Inferior parietal cortex (tissue), 1 donor: Measurements from ENCODE around the gene IFITM1.
"Not testable (repeated sequence)": the region's sequence is repeated elsewhere in the genome, so short reads cannot be mapped to it uniquely, and the experiment has no call there.

Experiments used
- DNase-seq: peaks from one replicate; pipeline ENCODE4 v3.0.0-alpha.2; 2016; ENCODE audit errors: extremely low spot score

The IFITM1 gene

DNA sequence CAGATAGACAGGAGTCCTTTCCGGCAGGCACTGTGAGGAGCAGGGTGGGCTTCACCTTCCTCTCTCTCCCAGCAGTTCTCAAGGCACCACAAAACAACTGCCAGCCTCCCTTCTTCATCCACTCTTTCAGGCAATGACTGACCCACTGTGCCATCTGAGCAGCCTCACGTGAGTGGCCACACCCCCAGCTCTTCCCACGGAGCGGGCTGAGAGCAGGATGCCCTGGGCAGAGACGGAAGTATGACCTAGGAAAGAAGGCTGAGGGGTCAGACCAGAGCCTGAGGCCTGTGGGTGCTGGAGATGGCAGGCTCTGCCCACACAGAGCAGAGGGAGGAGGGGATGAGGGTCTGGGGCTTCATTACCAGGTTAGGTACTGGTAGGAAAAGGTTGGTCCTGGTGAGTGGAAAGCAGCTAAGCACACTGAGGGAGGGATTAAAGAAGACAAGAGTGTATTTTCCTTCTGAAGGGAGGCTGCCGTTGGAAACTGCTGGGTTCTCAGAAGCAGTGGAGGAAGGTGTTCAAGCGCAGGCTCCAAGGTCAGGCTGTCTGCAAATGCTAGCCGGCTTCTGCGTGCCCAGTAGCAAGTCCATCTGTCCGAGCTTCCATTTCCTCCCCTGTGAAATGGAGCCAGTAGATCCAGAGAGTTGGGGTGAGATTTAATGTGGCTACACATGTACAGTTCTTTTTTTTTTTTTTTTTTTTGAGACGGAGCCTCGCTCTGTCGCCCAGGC, 31.0 kb upstream of the IFITM1 start:
- DNase-seq = no peak

DNA sequence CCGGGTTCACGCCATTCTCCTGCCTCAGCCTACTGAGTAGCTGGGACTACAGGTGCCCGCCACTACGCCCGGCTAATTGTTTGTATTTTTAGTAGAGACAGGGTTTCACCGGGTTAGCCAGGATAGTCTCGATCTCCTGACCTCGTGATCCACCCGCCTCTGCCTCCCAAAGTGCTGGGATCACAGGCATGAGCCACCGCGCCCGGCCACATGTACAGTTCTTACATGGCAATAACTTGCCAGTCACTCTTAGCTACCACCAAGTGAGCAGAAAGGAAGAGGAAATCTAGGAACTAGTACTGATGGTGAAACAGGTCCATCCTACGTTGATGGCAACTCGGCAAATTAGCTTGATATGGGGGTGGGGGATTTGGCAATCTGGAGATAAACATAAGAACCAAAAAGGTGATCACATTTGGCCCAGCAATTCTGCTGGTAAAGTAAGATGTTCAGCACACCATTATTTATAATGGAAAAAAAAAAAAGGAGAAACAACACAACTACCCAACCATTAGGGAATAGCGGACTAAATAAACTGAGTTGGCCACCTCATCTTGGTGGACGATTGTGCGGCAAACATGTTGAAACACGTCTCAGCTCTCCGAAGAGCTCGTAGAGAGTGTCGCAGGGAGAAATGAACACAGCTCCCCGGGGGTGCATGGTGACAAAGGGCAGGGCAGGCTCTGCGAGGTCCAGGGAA, 30.3 kb upstream of the IFITM1 start:
- DNase-seq = no peak

DNA sequence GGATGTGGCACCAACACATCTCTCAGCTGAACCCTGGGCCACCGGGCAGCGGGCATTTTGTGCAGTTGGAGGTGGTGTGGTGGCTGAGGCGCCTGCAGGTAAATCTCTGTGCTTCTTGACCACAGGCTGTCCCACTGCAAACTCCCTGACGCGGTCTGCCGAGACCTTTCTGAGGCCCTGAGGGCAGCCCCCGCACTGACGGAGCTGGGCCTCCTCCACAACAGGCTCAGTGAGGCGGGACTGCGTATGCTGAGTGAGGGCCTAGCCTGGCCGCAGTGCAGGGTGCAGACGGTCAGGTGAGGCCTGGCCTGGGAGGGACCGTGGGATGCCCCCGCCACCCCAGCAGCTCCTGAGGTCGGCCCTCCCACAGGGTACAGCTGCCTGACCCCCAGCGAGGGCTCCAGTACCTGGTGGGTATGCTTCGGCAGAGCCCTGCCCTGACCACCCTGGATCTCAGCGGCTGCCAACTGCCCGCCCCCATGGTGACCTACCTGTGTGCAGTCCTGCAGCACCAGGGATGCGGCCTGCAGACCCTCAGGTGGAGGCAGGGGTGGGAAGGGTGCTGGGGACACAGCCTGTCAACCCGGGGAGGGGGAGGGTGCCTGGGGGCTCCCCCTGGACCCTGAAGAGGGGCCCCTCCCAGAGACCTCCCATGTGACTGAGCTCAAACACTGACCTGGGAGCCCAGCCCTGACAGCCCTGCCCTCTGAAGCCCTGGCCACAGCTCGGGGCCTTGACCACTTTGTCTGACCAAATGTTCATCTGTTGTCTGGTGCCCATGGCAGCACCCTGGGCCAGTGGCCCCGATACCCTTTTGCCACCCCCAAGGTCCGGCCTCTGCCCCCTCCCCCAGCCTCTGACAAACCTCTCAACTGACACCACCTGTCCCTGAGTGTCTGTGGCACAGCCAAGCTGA, 29.5 kb upstream of the IFITM1 start:
- no peak for DNase-seq

DNA sequence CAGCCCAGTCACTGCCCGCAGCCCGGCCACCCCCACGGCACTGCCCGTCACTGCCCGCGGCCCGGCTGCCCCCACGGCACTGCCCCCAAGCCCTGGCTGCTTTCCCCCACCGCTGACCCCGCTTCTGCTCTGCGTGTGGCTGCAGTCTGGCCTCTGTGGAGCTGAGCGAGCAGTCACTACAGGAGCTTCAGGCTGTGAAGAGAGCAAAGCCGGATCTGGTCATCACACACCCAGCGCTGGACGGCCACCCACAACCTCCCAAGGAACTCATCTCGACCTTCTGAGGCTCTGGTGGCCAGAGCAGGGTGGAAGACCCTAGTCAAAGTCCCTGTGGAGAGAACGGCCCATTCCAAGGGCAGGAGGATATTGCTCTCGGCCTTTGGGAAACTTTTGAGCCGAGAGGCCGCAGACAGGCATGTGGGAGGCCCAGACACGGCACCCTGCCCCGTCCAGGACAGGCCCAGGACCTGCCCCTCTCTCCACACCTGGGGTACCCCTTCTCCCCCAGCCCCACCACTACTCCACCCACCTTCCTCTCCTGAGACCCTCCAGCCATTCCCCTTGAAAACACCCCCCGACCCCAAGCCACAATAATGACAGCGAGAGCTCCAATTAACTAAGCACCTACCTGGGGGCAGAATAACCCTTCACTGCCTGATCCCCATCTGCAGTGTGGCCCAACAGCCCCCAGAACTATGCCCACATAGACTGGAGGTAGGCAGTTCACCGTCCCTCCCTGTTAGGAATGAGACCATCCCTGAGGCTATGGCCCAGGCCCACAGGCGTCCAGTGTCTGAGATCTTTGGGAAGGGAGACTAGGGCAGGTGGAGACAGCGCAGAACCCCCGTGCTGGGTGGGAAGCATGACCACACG, 28.6 kb upstream of the IFITM1 start:
- DNase-seq = no peak

DNA sequence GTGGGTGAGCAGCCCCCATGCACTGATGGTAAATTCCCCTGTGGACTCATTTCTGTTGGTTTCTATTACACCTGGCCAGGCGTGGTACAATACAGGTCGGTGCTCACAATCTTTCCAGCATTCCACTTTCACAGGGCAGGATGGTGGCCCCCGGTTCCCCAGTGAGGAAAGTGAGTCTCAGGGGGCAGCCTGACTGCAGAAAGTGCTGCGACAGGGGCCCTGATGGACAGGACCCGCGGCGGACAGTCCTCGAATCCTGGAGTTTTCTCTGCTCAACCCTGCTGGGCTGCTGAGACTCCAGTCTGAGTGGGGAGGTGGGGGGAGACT, 28.0 kb upstream of the IFITM1 start:
- no peak for DNase-seq

DNA sequence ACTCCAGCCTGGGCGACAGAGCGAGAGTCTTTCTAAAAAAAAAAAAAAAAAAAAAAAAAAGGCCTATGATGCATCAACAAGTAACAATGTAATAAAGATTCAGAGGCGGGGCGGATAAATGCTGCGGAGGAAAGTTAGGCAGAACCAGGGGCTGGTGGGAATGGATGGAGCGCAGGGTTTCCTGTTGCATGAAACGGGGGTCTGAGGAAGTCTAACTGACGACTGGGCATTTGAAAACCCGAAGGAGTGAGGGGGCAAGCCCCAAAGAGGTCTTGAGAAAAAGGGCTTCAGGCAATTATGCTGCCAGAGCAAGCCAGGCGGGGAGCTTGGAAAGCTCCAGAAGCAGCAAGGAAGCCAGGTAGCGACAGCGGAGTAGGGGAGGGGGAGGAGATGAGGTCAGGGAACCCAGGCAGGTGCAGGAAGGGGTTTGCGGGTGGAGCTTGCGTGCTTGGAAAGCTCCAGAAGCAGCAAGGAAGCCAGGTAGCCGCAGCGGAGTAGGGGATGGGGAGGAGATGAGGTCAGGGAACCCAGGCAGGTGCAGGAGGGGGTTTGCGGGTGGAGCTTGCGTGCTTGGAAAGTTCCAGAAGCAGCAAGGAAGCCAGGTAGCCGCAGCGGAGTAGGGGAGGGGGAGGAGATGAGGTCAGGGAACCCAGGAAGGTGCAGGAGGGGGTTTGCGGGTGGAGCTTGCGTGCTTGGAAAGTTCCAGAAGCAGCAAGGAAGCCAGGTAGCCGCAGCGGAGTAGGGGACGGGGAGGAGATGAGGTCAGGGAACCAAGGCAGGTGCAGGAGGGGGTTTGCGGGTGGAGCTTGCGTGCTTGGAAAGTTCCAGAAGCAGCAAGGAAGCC, 26.6 kb upstream of the IFITM1 start:
- not testable (repeated sequence) for DNase-seq

DNA sequence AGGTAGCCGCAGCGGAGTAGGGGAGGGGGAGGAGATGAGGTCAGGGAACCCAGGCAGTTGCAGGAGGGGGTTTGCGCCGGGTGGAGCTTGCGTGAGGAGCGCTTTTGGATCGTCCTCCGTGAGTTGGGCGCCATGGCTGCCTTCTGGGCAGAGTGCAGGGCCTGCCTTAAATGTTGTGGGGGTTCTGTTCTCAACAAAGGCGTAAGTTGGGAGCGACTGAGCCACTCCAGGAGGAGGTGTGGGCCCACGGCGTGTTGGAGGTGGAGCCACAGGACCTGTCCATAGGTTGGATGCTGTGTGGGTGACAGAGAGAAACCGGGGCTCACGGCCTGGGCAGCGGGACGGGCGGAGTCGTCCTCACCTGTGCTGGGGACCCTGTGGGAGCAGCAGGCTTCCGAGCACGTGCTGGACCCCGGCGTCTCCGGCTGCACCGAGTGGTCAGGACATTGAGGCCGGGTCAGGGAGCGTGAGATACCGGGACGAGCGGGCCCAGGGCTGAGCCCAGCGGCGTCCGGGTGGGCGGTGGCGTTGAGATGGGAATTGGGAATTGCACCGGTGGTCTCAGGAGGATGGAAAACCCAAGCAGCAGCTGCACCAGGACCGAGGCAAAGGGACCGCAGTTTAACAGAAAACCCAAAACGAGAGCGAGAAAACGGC, 25.9 kb upstream of the IFITM1 start:
- no peak for DNase-seq

DNA sequence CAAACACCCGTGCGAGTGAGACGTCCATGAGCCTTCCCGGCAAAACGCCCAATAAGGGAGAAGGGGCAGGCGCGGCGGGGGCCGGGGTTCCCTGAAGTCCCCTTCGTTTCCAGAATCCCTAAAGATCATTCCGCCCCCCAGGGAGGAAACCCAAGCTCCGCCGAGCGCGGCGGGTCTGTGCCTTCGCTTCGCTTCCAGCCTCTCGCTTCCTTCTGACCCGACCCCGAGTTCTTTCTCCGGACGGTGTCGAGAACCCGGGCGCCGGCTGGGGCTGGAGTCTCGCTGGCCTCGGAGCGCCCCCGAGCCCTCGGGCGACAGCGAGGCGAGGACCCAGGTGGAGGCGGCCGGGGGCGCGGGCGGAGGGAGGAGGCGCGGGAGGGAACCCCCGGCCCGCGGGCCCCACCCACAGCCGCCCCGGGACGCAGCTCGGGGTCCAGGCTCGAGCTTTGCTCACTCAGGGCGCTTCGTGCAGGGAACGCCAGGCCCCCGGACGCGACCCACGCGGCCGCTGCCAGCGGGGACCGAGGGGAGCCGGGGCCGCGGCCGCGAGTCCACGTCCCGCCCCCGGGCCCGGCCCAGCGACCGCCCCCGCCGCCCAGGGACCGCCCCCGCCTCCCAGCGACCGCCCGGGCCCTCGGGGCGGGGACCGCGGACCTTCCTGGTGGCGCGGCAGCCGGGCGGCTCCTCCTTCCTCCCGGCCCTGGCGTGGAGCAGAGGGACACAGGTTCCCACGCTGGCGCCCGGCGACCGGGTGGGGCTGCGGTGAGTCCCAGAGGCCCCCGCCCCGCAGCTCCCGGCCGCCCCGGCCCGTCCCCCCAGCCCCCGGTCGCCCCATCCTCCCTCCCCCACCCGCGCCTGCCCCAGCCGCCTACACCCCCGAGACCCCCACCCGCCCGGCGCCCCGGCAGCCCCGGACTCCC, 25.1 kb upstream of the IFITM1 start, which contains the start of gene PGGHG:
Gene PGGHG (plus strand): TSS at position 649 of the 920 bp plus-strand sequence. CDS start 691 bp downstream, outside the sequence.
- no peak for DNase-seq

DNA sequence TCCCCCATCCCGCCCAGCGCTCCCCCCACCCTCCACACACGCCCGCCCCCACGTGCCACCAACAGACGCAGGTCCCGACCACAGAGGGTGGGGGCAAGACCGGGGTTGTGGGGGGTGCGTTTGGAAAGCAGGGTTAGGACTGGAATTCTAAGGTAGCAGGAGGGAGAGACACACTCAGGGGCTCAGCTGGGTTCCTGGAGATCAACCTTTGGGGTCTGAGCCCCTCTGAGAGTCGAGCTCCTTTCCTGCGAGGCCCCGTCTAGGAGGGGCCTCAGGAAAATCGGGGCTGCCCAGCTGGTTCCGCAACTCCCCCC, 24.5 kb upstream of the IFITM1 start:
- DNase-seq = no peak

DNA sequence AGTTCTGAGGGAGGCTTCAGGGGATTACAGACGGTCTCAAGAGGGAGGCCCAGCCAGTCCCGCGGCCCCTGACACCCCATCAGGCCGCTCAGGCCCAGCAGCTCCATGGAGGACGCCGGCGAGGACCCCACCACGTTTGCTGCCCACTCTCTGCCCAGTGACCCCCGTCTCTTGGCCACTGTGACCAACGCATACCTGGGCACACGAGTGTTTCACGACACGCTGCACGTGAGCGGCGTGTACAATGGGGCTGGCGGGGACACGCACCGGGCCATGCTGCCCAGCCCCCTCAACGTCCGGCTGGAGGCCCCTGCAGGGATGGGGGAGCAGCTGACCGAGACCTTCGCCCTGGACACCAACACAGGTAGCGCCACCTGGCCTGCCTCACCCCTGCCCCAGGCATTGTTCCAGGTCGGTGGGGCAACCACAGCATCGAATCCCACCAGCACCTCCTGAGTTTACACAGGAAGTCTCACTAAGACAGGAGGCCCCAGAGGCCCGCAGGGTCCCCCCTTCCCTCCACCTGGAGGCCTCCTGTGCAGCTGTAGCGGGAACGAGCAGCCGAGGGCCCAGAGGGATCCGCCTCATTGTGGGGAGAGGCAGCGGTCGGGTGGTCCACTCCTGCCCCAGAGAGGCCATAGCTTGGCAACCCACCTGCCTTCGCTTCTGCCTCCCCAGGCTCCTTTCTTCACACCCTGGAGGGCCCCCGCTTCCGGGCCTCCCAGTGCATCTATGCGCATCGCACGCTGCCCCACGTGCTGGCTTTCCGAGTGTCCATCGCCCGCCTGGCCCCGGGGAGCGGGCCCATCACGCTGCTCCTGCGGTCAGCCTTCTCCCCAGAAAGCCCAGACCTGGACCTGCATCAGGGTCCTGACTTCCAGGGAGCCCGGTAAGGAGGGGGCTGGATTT, 23.9 kb upstream of the IFITM1 start:
- DNase-seq = no peak

DNA sequence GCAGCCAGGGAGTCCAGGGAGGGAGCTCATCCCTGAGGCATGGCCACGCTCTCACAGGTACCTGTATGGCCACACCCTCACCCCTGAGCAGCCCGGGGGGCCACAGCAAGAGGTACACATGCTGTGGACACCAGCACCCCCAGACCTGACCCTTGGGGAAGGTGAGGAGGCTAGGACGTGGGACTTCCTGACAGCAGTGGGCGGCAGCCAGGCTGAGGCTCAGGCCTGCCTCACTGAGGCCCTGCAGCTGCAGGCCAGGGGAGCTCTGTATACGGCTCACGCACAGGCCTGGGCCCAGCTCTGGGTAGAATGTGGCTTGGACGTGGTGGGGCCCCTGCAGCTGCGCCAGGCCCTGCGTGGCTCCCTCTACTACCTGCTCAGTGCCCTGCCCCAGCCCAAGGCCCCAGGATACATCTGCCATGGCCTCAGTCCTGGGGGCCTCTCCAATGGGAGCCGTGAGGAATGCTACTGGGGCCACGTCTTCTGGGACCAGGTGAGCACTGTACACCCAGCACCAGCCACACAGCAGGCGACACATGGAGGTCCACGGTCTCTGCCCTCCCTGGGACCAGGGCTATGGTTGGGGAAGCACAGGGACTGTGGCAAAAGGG, 23.1 kb upstream of the IFITM1 start:
- no peak for DNase-seq

DNA sequence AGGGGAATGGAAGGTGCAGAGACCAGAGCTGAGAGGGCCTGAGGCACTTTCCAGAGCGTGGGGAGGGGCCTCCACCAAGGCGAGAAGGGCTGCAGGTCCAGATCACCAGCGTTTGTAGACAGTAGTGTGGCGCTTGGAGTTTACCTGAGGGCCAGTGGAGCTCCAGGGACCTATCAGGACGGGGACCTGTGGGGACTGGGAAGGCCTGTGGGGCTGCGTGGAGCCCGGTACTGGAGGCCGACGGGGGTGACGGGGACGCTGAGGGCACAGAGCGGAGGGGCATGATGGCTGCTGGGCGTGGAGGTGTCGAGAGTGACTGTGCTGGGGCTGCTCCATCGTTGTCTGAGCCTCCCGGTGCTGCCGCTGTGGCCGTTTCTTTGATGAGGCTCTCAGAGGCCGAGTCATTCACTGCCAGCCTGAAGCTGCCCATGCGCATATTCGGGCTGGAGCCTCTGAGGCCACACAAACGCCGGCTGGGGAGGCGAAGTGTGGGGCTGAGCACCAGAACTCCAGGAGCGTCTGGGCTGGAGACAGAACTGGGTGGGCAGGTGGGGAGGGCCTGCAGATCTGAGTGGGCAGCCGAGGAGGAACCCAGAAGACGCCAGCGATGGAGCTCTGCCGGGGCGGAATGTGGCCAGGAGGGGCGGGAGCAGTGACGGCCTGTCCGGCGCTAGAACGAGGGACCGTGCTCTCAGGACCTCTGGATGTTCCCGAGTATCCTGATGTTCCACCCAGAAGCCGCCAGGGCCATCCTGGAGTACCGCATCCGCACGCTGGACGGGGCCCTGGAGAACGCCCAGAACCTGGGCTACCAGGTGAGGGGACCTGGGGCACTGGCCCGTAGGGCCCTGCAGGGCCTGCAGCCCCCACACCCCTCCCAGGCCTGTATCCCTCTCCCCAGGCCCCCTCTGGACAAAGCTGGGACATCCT, 22.3 kb upstream of the IFITM1 start:
- DNase-seq = no peak

DNA sequence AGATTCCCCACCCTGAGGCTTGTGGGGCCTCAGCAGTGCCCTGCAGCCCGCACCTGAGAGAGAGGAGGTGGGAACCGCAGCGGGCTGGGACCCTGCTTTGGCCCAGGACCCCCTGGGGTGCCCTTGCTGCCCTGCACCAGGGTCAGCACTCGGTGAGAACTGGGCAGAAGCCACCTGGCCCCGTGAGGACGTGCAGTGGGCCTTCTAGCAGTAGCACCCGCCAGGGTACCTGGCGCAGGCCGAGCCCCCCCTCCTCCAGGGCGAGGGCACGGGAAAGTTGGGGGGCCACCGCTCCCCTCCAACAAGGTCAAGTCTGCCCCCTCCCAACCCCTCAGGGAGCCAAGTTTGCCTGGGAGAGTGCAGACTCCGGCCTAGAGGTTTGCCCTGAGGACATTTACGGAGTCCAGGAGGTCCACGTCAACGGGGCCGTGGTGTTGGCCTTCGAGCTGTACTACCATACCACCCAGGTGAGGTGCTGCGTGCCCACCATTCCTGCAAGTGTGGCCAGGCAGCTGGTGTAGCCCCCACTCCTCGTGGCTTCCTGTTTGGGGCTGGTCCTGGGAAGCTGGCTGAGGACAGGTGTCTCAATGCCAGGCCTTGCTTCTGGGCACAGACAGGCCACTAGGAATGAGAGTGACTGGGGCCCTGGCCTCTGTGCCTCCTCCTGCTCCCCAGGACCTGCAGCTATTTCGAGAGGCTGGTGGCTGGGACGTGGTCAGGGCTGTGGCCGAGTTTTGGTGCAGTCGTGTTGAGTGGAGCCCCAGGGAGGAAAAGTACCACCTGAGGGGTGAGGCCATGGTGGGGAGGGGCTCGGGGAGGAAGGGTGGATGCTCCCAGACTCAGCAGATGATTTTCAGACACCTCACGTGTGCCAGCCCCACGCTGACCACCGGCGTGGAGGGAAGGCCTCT, 21.4 kb upstream of the IFITM1 start:
- no peak for DNase-seq

DNA sequence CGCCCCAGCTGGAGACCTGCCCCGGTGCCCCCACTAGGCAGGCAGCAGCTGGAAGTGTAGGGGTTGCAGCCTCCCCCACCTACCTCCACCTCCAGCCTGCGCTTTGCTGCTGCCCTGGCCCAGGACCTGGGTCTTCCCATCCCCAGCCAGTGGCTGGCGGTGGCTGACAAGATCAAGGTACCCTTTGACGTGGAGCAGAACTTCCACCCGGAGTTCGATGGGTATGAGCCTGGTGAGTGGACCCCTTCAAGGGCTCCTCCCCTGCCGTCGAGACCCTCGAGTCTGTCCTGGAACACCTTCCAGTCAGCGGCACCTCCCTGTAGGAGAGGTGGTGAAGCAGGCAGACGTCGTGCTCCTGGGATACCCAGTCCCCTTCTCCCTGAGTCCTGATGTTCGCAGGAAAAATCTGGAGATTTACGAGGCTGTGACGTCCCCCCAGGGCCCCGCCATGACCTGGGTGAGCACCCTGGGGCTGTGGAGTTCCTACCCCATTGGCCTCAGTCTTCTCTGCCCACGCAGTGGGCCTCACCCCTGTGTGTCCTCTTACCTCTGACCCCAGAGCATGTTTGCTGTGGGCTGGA, 20.5 kb upstream of the IFITM1 start:
- DNase-seq = no peak
